TTC549 (cell line): ENCODE data around the gene CENATAC.
"Not testable (repeated sequence)": the region's sequence is repeated elsewhere in the genome, so short reads cannot be mapped to it uniquely, and the experiment has no call there.

Experiments
- FAIRE-seq: peaks from 2 replicates; lab custom pipeline; 2012; peaks lifted over from hg19 to GRCh38; lab: Jason Lieb, UNC

CENATAC gene

DNA sequence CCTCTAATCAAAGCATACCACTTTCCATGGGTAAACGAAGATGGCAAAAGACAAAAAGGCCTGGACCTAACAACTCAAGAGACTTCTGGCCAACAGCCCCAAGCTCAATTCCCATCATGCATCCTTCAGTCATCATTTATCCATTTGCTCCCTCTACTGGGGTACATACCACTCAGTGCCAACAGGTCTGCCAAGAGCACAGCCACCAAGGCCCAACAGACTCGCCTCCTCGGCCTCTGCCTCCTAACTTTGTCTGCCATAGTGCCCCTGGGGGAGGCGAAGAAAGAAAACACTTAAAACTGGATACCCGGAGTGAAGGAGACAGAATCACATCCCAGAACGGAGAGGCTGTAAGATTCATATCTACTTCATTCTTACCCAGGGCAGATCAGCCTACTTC, 58.0 kb downstream of the CENATAC start:
- FAIRE-seq: no peak

DNA sequence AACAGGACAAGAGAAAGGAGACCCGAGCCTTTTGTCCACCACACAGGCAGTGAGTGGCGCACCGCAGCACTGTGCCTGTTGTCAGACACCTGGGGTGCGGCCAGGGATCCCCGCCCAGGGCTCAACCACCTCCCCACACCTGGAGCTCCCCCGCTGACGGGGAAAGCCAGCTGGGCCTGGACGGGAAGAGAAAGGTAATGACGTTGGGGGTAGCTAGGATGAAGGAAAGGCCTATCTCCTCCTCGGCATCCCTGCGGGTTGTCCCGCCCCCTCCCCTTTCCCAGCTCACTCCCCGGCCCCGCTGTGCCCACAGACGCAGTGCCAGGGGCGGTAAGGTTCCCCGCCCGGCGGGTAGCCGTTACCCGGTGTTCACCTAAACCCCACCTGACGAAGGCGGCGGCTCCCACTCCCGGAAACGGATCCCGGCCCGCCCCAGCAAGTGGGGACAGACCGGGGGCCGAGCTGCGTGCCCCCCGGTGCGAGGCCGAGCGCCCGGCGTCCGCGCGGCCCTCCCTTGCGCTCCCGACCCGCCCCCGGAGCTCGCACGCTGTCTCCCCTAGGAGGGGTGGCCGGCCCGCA, 58.6 kb downstream of the CENATAC start:
- FAIRE-seq: no peak

DNA sequence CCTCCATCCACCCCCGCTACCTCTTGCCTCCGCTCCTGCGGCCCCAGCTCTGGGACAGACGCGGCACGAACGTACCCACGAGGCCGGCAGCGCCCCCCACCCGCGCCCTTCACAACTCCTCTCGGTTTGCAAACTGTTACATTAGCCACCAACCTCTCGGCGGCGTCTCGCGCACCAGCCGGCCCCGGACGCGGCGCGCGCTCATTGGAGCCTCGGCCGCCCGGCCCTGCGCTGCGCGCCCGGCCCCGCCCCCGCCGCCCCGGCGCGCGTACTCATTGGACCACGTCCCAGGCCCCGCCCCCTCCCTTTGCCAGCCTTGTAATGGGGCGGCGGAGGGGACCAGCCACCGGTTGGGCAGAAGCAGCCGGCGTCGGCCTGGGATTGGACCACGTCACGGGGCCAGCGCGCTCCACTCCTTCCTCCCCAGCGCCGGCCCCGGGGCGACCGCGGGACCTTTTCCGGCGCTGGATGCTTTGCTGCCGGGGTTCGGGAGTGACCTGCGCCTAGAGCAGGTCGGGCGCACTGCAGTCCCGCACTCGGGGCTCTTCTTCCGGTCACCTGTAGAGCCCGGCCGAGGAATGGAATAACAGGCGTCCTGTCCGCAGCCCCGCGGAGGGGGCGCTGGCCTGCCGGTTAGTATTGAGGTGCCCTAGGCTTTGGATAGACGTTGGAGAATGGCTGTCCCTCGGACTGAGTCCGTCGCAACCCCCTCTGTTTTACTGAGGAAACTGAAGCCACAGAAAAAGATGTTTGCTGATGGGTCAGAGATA, 59.2 kb downstream of the CENATAC start, which contains the start of gene HYOU1:
Gene HYOU1, minus strand, starts transcription at position 206 of the 770 bp plus-strand sequence. CDS start 1,045 bp downstream, outside the sequence.
- no peak for FAIRE-seq

DNA sequence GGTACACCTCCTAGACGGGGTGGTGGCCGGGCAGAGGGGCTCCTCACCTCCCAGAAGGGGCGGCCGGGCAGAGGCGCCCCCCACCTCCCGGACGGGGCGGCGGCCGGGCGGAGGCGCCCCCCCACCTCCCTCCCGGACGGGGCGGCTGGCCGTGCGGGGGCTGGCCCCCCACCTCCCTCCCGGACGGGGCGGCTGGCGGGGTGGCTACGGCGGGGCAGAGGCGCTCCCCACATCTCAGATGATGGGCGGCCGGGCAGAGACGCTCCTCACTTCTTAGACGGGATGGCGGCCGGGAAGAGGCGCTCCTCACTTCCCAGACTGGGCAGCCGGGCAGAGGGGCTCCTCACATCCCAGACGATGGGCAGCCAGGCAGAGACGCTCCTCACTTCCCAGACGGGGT, 61.2 kb downstream of the CENATAC start:
- not testable (repeated sequence) for FAIRE-seq

DNA sequence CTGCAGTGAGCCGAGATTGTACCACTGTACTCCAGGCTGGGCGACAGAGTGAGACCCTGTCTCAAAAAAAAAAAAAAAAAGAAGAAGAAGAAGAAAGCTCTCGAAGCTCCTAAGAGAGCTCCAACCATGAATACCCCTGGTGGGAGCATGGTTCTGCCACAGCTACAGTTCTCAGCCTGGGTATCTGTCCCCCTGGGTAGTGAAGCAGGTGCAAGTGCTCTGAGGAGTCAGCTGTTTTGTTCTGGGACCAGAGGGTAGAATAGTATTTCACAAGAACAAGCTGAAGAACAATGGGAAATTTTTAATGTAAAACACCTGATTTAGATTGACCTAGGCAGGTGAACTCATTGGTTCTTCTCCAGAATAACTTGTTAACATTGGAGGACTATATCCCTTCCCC, 63.3 kb downstream of the CENATAC start:
- FAIRE-seq: no peak

DNA sequence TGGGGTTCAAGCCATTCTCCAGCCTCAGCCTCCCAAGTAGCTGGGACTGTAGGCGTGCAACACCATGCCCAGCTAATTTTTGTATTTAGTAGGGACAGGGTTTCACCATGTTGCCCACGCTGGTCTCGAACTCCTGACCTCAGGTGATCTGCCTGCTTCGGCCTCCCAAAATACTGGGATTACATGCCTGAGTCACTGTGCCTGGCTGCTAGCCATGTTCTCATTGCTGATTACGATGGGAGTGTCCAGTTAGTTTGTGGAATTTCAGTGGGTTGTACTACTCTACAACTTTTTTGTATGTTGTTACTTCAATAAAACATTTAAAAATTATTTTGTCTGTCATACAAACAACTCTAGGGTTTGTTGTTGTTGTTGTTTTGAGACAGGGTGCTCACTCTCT, 64.8 kb downstream of the CENATAC start:
- no peak for FAIRE-seq

DNA sequence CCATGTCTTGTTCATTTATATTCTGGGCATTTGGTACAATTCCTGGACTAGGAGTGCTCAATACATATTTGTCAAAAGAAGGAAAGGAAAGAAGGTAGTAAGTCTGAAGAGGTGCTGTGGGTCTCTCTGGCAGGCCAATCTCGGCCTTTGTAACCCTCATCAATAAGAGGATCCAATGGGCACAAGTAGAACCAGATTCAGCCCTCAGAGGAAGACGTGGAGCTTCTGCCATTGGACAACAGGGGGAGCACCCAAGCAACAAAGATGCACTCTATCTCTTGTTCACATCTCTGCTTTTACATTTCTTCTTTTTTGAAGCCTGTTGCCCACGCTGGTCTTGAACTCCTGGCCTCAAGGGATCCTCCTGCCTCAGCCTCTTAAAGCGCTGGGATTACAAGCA, 67.4 kb downstream of the CENATAC start:
- no peak for FAIRE-seq
